OCI-M1 (cell line): ENCODE data around the gene NCAN.
"Not testable (repeated sequence)": the region's sequence is repeated elsewhere in the genome, so short reads cannot be mapped to it uniquely, and the experiment has no call there.

Source experiments
- DNase-seq: peaks from one replicate; lab custom pipeline; 2025; lab: John Stamatoyannopoulos, UW

Gene NCAN

DNA sequence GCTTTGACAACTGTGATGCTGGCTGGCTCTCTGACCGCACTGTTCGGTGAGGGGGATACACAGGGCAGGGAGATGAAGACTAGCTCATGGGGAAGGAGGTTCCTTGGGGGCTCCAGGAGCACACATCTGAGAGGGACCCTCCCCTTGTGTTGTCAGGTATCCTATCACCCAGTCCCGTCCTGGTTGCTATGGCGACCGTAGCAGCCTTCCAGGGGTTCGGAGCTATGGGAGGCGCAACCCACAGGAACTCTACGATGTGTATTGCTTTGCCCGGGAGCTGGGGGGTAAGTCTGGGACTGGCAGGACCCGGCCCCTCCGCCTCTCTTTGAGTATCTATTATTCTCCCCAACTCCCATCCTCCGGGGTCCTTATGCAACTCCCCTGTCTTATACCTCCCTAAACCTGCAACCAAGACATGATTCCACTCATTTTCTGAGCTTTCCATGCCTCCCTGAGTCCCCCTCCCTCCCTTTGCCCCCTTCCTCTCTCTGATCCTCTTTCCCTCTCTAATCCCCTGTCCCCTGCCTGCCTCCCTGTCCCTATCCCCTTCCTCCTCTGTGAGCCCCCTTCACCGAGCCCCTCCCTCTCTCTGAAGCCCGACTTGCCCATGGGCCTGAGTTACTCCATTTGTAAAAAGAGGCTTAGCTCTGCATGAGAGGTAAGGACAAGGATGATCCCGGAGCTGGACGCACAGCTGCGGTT is 12.5 kb downstream of the NCAN start:
- DNase-seq = no peak

DNA sequence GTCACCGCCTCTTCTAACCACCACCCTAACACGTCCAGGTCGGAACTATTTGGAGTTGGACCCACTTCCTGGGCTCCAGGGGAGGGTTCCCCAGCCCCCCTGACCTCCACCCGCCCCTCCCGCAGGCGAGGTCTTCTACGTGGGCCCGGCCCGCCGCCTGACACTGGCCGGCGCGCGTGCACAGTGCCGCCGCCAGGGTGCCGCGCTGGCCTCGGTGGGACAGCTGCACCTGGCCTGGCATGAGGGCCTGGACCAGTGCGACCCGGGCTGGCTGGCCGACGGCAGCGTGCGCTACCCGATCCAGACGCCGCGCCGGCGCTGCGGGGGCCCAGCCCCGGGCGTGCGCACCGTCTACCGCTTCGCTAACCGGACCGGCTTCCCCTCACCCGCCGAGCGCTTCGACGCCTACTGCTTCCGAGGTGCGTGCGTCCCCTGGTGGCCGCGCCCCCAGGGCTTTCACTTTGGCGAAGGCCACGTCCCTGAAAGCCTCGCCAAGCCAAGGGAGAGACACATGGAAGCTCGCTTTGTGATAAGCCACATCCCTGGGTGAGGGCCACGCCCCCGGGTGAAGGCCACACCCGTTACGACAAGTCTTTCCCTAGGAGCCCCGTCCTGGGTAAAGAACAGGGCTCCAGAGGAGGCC is 13.2 kb downstream of the NCAN start:
- DNase-seq = peak; percentile 96

DNA sequence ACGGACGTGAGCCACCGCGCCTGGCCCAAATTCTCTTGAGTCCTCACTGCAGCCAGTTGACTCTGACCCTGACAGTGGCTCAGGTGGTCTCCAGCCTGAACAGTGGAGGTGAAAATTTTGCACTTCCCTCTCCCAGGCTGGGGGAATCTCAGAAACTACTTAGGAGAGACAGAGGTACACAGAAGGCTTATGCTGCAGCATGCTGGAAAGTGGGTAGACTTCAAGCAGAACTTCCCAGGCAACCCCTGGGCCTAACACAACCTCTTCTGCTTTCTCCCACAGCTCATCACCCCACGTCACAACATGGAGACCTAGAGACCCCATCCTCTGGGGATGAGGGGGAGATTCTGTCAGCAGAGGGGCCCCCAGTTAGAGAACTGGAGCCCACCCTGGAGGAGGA is 14.4 kb downstream of the NCAN start:
- no peak for DNase-seq

DNA sequence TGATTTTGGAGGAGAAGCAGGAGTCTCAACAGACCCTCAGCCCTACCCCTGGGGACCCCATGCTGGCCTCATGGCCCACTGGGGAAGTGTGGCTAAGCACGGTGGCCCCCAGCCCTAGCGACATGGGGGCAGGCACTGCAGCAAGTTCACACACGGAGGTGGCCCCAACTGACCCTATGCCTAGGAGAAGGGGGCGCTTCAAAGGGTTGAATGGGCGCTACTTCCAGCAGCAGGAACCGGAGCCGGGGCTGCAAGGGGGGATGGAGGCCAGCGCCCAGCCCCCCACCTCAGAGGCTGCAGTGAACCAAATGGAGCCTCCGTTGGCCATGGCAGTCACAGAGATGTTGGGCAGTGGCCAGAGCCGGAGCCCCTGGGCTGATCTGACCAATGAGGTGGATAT is 14.9 kb downstream of the NCAN start:
- DNase-seq = no peak

DNA sequence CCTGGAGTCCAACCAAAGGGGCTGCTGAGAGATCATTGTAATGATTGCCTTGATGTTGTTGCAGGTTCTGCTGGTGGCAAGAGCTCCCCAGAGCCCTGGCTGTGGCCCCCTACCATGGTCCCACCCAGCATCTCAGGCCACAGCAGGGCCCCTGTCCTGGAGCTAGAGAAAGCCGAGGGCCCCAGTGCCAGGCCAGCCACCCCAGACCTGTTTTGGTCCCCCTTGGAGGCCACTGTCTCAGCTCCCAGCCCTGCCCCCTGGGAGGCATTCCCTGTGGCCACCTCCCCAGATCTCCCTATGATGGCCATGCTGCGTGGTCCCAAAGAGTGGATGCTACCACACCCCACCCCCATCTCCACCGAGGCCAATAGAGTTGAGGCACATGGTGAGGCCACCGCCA is 15.5 kb downstream of the NCAN start:
- no peak for DNase-seq

DNA sequence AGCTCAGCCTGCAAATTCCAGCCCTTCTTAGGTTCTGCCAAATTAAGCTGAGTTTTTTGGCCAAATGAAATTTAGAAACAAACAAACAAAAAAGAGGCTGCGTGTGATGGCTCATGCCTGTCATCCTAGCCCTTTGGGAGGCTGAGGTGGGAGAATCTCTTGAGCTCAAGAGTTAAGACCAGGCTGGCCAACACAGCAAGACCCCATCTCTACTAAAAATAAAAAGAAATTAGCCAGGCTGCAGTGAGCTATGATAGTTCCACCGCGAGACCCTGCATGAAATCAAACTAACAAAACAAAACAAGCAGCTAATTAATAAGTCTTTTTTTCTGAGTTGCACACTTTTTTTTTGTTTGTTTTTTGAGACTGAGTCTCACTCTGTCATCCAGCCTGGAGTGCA is 17.9 kb downstream of the NCAN start:
- DNase-seq = no peak

DNA sequence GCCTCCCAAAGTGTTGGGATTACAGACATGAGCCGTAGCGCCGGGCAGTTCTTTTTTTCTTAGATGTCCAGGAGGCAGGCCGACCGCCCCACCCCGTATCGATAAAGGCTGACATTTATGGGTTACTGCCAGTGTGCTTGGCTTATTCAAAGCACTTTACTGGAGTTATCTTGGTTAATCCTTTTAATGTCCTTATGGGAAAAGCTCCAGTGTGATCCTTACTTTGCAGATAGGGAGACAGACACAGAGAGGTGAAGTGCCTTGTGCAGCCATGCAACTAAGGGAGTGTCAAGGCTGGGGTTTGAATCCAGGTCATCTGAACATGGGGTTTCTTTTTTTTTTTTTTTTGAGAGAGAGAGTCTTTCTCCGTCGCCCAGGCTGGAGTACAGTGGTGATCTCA is 19.2 kb downstream of the NCAN start:
- DNase-seq = no peak

DNA sequence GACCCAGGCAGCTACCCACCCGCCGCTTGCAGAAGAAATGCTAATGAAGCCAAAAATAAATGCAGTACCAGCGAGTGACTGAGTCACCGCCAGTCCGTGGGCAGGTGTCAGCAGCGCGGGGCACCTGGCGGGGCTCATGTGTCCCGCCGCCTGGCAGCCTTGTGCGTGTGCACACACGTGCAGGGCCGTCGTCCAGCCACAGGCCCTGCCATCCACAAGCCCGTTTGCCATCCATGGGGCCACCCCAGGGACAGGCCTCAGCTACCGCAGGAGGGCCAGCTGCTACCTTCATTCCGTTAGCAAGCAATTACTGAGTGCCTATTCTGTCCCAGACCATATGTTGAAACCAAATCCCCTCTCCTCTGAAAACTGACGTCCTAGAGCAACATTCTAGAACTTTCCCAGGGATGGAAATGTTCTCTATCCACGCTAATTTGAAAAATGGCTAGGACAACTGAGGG is 20.5 kb downstream of the NCAN start:
- DNase-seq = no peak

DNA sequence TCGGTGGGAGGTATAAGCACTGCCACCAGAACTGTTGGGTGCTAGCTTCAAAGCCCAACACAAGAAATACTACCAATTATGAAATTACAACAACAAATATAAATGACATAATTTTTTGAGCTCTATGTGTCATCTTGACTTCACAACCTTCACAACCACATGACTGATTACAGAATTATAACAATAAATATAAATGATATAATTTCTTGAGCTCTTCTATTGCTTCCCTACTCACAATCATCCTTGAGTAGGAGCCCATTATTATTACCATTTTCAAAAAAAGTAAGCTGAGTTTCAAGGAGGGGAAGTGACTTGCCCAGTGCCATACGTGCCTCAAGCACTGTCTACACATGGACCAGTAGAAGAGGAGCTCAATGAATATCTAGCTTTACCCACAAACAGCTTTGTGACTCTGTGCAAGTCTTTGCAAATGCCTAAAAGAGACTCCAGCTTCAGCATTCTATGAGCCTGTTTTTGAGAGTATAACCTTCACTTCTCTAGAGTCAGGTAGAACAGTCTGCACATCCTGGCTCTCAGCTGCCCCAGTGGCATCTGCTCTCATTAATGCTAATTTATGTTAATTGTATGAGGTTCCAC is 22.6 kb downstream of the NCAN start:
- DNase-seq = no peak

DNA sequence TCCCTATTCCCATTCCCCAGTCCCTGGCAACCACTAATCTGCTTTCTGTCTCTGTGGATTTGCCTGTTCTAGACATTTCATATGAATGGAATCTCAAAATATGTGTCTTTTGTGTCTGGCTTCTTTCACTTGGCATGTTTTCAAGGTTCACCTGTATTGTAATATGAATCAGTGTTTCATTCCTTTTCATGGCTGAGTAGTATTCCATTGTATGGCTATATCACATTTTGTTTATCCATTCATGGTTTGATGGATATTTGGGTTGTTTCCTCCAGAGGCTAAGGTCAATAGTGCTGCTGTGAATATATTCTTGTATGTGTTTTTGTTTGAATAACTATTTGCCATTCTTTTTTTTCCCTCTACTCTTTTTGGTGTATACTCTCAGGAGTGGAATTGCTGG is 24.4 kb downstream of the NCAN start:
- no peak for DNase-seq

DNA sequence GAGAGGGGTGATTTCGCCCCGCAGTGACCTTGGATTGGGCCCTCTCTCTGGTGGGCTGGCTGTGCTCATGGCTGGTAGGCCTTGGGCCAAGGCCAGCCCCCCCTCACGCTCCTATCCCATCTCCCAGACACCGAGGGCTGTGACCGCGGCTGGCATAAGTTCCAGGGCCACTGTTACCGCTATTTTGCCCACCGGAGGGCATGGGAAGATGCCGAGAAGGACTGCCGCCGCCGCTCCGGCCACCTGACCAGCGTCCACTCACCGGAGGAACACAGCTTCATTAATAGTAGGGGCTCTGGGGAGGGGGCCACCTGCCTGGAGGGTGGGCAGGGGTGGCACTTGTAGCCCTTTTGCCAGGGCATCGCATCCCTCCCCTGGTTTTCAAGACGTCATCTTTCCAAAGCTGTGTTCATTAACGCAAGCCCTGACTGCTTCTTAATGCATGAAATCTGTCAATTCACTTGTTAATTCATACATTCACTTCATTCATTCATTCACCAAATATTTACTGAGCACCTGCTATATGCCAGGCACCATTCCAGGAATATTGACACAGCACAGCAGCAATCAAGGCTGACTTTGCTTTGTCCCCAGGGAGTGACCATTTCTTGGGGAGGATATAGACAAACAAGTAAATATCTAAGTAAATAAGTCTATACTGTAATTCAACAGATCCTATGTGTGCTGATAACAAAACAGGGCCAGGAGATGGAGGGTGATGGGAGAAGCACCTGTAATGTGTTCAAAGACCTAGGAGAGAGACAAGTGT is 26.6 kb downstream of the NCAN start:
- no peak for DNase-seq

DNA sequence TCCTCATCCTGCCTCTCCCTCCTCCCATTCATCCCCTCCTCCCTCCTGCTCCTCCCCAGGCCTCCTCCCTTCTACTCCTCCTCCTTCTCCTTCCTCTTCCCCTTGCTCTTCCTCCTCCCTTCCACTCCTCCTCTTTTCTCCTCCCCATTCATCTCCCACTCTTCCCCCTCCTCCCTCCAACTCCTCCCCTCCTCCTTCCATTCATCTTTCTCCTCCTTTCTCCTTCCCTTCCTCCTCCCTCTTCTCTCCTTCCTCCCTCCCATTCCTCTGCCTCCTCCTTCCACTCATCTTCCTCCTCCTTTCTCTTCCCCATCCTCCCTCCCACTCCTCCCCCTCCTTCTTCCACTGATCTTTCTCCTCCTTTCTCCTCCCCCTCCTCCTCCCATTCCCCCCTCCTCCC is 27.9 kb downstream of the NCAN start:
- no peak for DNase-seq

DNA sequence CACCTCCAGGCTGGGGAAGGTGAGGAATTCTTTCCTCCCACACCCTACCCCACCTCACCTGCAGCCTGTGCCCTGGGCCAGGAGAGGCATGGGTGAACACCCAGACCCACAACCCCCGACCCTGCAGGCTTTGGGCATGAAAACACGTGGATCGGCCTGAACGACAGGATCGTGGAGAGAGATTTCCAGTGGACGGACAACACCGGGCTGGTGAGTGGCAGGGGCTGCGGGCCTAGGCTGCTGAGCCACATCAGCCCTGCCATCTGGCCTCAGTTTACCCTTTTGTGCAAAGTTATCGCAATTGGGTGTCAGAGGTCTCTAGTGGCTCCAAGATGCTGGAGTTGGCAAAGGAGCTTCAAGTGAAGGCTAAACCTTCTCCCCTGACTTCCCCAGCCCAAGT is 28.7 kb downstream of the NCAN start:
- DNase-seq = no peak

DNA sequence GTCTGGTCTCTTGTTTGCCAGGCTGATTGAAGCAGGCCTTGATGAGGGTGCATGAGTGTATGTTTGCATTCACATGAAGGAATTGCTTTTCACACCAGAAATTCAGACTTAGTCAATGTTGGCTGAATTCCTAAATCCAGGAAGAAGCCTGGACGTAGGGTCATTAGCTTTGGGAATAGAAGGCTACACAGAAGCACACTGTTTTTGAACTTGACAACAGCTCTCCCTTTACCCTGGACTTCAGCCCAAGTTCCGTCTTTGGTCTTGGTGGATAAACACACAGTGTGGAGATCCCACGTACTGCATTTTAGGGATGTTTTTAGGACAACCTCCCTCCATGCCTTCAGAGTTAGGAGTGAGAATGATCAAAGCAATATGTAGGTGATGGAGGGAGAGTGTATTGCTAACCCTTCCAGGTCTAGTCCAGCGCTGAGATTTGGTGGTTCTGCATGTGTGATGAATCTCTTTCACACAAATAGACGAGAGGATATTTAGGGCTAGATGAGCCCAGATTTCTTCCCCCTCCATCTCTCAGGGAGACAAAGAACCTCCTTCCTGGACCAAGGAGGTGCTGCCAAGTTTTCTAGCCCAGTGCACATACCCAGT is 38.5 kb downstream of the NCAN start:
- no peak for DNase-seq

DNA sequence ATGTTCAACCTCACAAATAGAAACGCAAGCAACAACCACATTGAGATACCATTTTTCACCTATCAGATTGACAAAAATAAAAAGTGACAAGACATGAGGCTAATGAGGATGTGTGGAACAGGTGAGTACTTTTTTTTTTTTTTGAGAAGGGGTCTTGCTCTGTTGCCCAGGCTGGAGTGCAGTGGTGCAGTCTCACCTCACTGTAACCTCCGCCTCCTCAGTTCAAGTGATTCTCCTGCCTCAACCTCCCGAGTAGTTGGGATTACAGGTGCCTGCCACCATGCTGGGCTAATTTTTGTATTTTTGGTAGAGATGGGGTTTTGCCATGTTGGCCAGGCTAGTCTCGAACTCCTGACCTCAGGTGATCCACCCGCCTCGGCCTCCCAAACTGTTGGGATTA is 41.7 kb downstream of the NCAN start:
- not testable (repeated sequence) for DNase-seq

DNA sequence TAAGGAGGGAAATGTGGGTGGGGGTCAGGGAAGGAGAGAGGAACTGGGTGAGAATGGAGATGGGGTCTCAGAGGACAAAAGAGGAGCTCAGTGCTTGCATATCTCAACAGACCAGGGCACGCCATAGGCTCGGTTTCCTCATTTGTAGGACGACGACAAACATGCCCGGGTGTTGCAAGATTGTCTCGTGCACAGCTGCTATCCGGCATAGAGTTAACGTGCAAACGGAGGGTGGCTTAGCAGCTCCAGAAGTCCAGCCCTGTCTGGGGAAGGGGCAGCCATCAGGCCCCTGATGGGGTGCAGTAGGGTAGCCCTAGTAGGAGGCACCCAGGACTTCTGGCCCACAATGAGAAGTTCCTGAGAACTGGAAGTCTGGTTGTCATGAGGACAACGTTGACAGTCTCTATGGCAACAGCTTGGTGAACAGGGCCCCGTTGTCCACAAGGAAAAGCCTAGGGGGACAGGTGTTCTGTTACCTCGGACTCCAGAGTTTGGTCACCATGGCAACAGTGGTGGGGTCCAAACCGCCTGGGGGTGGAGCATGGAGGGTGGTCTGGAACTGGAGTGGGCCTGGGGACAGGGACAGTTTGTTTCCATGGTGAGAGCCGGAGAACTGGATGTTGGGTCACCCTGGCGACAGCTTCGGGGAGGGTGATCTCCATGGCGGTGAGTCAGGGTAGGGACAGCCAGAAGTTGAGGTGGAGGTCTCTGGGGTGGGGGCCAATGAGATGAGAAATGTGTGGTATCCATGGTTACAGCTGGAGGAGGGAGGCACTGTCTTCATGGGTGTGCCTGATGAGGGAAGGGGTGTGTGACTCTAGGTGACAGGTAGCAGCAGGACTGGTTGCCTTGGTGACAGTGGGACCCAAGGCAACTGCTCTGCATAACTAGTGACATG is 44.6 kb downstream of the NCAN start:
- DNase-seq = no peak

DNA sequence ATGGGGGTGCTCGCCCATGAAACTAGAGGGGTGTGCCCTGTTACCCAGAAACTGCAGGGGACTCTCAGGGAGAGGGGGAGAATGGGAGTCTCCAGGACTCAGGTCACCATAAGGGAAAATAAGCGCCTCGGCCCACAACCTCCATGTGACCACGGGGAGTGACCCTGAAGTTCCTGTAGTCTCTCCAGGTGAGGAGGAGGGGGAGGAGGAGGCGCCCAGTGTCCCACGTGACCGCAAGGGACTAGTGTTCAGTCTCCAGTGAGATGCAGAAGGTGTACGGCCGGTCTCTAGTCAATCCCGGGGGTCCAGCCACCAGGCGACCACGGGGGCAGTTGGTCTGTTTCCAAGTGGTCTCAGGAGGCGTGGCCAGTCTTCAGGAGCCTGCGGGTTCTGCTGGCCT is 45.4 kb downstream of the NCAN start:
- no peak for DNase-seq

DNA sequence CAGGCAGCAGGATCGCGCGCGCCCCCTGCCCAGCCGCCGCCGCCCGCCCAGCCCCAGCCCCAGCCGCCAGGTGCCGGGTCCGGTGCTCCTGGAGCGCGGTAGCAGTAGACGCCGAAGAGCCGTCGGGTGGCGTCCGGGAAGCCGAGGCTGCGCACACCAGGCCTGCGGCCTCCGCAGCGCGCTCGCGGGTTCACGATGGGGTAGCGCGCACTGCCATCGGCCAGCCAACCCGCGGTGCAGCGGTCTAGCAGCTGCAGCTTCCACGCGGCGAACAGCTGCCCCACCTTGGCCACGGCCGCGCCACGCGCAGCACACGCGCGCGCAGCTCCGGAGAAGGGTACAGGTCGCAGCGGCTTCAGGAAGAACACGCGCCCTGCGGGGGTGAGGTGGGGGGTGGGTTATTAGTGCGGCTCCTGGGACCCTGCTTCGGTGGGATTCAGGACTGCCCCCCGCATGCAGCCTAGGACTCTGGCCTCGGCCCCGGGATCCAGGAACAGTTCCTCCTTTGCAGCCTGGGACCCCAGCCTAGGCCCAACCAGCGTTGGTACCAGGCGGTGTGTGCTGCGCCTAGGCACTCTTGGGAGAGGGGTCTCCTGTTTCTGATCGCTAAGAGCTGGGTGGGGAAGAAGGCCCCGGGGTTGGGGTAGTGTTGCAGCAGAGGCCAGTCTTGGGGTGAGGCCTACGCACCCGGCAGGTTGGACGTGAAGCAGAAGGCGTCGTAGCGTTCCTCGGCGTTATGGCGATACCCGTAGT is 46.3 kb downstream of the NCAN start:
- DNase-seq = no peak

DNA sequence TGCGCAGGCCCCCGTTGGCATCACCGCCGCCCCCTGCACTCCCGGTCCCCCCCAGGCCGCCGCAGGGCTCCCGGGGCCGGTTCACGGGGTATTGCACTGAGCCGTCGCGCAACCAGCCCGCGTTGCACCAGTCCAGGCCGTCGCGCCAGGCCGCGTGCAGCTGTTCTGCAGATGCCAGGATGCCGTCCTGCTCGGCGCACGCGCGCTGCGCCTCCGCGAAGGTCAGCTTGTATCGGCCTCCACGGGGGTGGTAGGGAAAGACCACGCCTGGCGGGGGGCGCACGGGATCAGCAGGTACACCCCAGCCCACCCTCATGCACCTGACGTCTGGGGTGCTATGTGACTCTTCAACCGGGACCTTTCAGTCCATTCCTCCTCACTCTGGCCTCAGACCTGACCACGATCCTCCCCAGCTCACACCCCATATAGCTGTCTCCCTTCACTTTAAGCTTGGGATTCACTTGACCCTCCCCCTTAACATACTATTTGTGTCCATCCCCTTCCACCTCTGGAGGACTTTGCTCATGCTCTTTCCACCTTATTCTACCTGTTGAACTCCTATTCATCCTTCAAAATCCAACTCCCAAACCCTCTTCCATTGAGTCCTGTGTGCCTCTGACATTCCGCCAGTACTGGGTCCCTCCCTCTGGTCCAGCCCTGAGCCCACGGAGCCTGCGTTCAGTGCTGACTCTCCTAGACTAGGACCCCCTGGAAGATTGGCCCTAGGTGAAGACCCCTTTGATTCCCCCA is 47.0 kb downstream of the NCAN start:
- DNase-seq = no peak

DNA sequence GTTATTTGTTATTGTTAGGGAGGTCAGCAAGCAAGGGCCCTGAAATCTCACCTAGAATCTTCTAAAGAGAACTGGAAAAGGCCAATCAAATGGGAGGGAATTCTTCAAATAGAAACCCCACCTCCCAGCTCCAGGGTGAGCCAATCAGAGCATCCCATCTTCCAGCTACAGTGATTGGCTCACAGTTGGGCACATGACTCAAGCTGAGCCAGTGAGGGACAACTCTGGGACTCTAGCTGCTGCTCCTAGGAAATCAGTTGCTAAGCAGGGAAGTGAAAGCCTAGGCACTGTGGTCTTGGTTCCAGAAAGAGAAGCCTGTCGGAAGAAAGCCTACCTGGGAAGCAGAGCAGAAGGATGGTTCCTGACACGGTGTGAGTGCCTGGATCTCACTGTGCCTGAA is 48.0 kb downstream of the NCAN start:
- DNase-seq = peak; percentile 84
